Parathyroid adenoma (tissue), 2 donors: ENCODE measurements around the gene LIPF.
"Not testable (repeated sequence)": the region's sequence is repeated elsewhere in the genome, so short reads cannot be mapped to it uniquely, and the experiment has no call there.

Experiments
- H2AFZ ChIP-seq: fragments of 300-600 bp; sonication (generic); one replicate; pipeline ENCODE4 v1.7.0; 2017; ENCODE audit warnings: antibody characterized with exemption, mild to moderate bottlenecking
- H3K27ac ChIP-seq: fragments of 300-600 bp; sonication (generic); one replicate; pipeline ENCODE4 v1.7.0; 2017
- H3K27me3 ChIP-seq: fragments of 300-600 bp; sonication (generic); one replicate; pipeline ENCODE4 v1.7.0; 2017; ENCODE audit warnings: low read length; ENCODE audit not compliant: control insufficient read depth, insufficient read depth
- H3K36me3 ChIP-seq: fragments of 300-600 bp; sonication (generic); one replicate; pipeline ENCODE4 v1.7.0; 2017; ENCODE audit warnings: low read length; ENCODE audit not compliant: control insufficient read depth, insufficient read depth
- H3K4me1 ChIP-seq: fragments of 300-600 bp; sonication (generic); one replicate; pipeline ENCODE4 v1.7.0; 2017; ENCODE audit warnings: control low read depth
- H3K4me2 ChIP-seq: fragments of 300-600 bp; sonication (generic); one replicate; pipeline ENCODE4 v1.7.0; 2017; ENCODE audit warnings: low read length
- H3K4me3 ChIP-seq: fragments of 300-600 bp; sonication (generic); one replicate; pipeline ENCODE4 v1.7.0; 2017; ENCODE audit warnings: low read depth, low read length
- H3K79me2 ChIP-seq: fragments of 300-600 bp; sonication (generic); one replicate; pipeline ENCODE4 v1.7.0; 2017; ENCODE audit warnings: control low read depth
- H3K9ac ChIP-seq: fragments of 300-600 bp; sonication (generic); one replicate; pipeline ENCODE4 v1.7.0; 2017; ENCODE audit warnings: mild to moderate bottlenecking
- H3K9me3 ChIP-seq: fragments of 300-600 bp; sonication (generic); one replicate; pipeline ENCODE4 v1.7.0; 2017; ENCODE audit warnings: low read length; ENCODE audit not compliant: control insufficient read depth
- CTCF ChIP-seq: fragments of 300-600 bp; sonication (generic); IDR thresholded peaks from one replicate; pipeline ENCODE4 v1.7.0; 2017; ENCODE audit warnings: antibody characterized with exemption, mild to moderate bottlenecking
- donor health status: primary hyperparathyroidism.

LIPF gene

DNA sequence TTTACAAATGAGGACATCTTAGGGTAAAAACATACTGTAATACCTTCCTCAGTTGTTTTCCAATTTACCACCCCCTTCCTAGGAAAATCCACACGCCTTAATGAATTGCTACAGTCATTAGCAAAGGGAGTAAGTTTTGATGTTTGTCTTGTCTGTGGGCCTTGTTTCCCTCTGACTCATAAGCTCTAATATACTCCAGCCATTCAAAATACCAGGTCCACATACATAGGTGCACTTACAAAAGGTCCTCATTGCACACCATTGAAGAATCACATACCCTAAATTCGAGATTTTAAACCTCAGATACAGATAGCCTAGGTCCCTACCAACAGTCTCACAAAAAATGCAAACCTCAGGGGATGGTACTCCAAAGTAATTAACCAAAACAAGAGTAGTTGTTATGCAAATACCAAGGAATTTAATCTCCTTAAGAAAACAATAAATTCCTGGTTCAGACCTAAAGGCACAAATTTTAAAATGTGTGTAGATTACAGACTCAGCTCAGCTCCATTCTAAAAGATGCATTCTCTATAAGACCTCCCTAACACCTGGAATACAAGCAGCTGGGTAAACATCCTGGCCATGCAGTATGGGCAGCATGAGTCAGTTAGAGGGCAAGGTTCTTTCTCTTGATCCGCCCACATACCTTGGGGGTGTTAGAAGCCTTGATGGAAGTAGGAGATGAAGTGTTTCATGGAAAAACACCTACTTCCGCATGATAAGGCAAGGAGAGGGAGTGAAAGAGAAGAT is 38.8 kb downstream of the LIPF start:
- H3K9ac ChIP-seq, result no peak overlapping the region
- H3K9me3 ChIP-seq, result no peaks in the 10 kb centered on the region
- H3K27ac ChIP-seq, result no peak overlapping the region
- no peak overlapping the region for H3K4me2 ChIP-seq
- TF ChIP-seq CTCF, result no peak
- no peaks in the 10 kb centered on the region for H3K36me3 ChIP-seq
- no peaks in the 10 kb centered on the region for H3K79me2 ChIP-seq
- no peak overlapping the region for H2AFZ ChIP-seq
- no peak overlapping the region for H3K4me3 ChIP-seq
- no peaks in the 10 kb centered on the region for H3K4me1 ChIP-seq
- H3K27me3 ChIP-seq, result no peaks in the 10 kb centered on the region

DNA sequence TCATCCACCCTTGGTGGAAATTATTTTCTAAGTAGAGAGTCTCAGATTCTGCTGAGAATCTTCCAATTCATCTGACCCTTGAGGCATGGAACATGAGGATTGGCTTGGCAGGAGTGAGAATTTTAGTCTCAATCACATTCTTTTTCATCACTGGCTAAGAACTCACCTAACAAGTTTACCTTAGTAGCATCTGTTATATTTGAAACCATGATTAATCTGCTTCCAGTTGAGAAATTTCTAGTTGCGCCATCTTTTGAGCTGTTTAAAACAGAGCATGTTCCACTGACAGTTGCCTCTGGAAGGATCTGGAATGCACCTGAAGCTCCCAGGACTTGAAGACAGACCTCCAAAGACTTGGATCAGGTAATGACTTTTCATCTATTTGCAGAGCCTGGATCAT is 41.7 kb downstream of the LIPF start, which contains the start of gene LIPK:
Gene LIPK, plus strand, starts transcription at position 292 of the 400 bp plus-strand sequence. CDS start 18,295 bp downstream, outside the sequence.
- TF ChIP-seq CTCF, result no peak
- Histone ChIP-seq H2AFZ (no peak within 1 kb of the TSS), H3K4me2 (no peak within 1 kb of the TSS), H3K4me1 (no peaks in the 10 kb centered on the region), H3K27ac (no peak within 1 kb of the TSS), H3K27me3 (no peaks in the 10 kb centered on the region), H3K4me3 (no peak within 1 kb of the TSS), H3K36me3 (no peaks in the 10 kb centered on the region), H3K9ac (no peak within 1 kb of the TSS), H3K9me3 (no peaks in the 10 kb centered on the region), H3K79me2 (no peaks in the 10 kb centered on the region)

GRCh38 chr10:88707429-88708155 is 43.4 kb downstream of the LIPF start:
- H3K4me2 ChIP-seq, result no peak overlapping the region
- no peaks in the 10 kb centered on the region for H3K36me3 ChIP-seq
- no peaks in the 10 kb centered on the region for H3K4me1 ChIP-seq
- H3K79me2 ChIP-seq, result no peaks in the 10 kb centered on the region
- no peaks in the 10 kb centered on the region for H3K27me3 ChIP-seq
- H2AFZ ChIP-seq, result no peak overlapping the region
- H3K4me3 ChIP-seq, result no peak overlapping the region
- no peak for TF ChIP-seq CTCF
- no peaks in the 10 kb centered on the region for H3K9me3 ChIP-seq
- H3K27ac ChIP-seq, result no peak overlapping the region
- no peak overlapping the region for H3K9ac ChIP-seq

- H3K79me2 ChIP-seq, H3K4me1 ChIP-seq, H2AFZ ChIP-seq, H3K9me3 ChIP-seq, H3K9ac ChIP-seq, H3K27ac ChIP-seq, H3K36me3 ChIP-seq, H3K4me3 ChIP-seq, H3K27me3 ChIP-seq, H3K4me2 ChIP-seq: not testable (repeated sequence)
These were observed 45.1 kb downstream of the LIPF start for GRCh38 chr10:88709361-88709760.

- Histone ChIP-seq H3K9ac (no peak overlapping the region), H3K4me1 (no peaks in the 10 kb centered on the region), H3K9me3 (no peaks in the 10 kb centered on the region), H2AFZ (no peak overlapping the region), H3K4me3 (no peak overlapping the region), H3K27me3 (no peaks in the 10 kb centered on the region), H3K36me3 (no peaks in the 10 kb centered on the region), H3K4me2 (no peak overlapping the region), H3K79me2 (no peaks in the 10 kb centered on the region), H3K27ac (no peak overlapping the region)
- TF ChIP-seq CTCF, result no peak
These were observed 51.3 kb downstream of the LIPF start for GRCh38 chr10:88715517-88715916.
